ENCODE measurements around the gene SSH2. TPM values are rescaled to one million over a fixed set of nuclear protein-coding genes. Genes with fewer than 3 reads are reported as not detected.
A peak's percentile ranks its signal among the peaks of the same experiment; 100 is the strongest.

Gene SSH2
- total RNA-seq, 2 experiments from 2014 or later: 37.5 to 43.5 TPM

- intact Hi-C loops (cut with micrococcal nuclease): no loop called here
- H3K27ac Mint-ChIP-seq: no peak overlapping the region
- POLR2A ChIA-PET: interaction anchor here (0.8 to 3.4 kb wide), 5 partner anchors 9 to 47 kb away, joined by 3 to 19 read pairs (median 5); partner anchors contain the start of genes ABHD15 and CORO6
These were observed 316.2 kb downstream of the SSH2 start for GRCh38 chr17:29613856-29614255.

GRCh38 chr17:29613352-29613837 is 316.6 kb downstream of the SSH2 start:
- Mint-ChIP-seq H3K36me3 (ENCODE audit: low read depth) (no peaks in the 10 kb centered on the region), H3K9me3 (no peaks in the 10 kb centered on the region), H3K27me3 (peaks cover 2% of the 10 kb centered on the region), H3K4me3 (no peak overlapping the region), H3K27ac (no peak overlapping the region), H3K4me1 (ENCODE audit: low read depth) (peaks cover 31% of the 10 kb centered on the region)
- POLR2A ChIA-PET: interaction anchor here (0.8 to 3.4 kb wide), 5 partner anchors 10 to 46 kb away, joined by 3 to 19 read pairs (median 5); partner anchors contain the start of genes ABHD15 and CORO6
- intact Hi-C loops (cut with micrococcal nuclease): no loop called here
- peak; percentile 89 for TF ChIP-seq CTCF (IDR thresholded peaks at IDR 0.05)
- CTCF ChIA-PET: interaction anchor here (0.6 to 8.5 kb wide), 15 partner anchors 9 to 317 kb away, joined by 3 to 172 read pairs (median 5); partner anchors contain the start of genes ABHD15, ANKRD13B, GIT1 and SSH2
- peak; percentile 97 for DNase-seq
- peak; percentile 45 for ATAC-seq

More at GRCh38 chr17:29613856-29614255, 316.2 kb downstream of the SSH2 start:
- Mint-ChIP-seq H3K4me3 (peak overlapping the region; percentile 24), H3K9me3 (no peaks in the 10 kb centered on the region), H3K27me3 (peaks cover 2% of the 10 kb centered on the region), H3K4me1 (ENCODE audit: low read depth) (peaks cover 32% of the 10 kb centered on the region), H3K36me3 (ENCODE audit: low read depth) (no peaks in the 10 kb centered on the region)
- CTCF ChIA-PET: interaction anchor here (1.0 to 8.5 kb wide), 11 partner anchors 11 to 317 kb away, joined by 3 to 172 read pairs (median 8); partner anchors contain the start of genes ABHD15, ANKRD13B, GIT1 and SSH2
- no peak for ATAC-seq
- TF ChIP-seq CTCF (IDR thresholded peaks at IDR 0.05): no peak
- DNase-seq: no peak

GRCh38 chr17:29612404-29613280 is 317.4 kb downstream of the SSH2 start:
- DNase-seq (no peak), ATAC-seq (no peak)
- Mint-ChIP-seq H3K4me3 (peak overlapping the region; percentile 21), H3K27me3 (peaks cover 2% of the 10 kb centered on the region), H3K36me3 (ENCODE audit: low read depth) (no peaks in the 10 kb centered on the region), H3K27ac (no peak overlapping the region), H3K9me3 (no peaks in the 10 kb centered on the region), H3K4me1 (ENCODE audit: low read depth) (peaks cover 31% of the 10 kb centered on the region)
- CTCF ChIA-PET: interaction anchor here (0.6 to 8.5 kb wide), 16 partner anchors 8 to 318 kb away, joined by 3 to 172 read pairs (median 4); partner anchors contain the start of genes ABHD15, ANKRD13B, GIT1 and SSH2
- TF ChIP-seq CTCF (IDR thresholded peaks at IDR 0.05): no peak
- intact Hi-C loops (cut with micrococcal nuclease): no loop called here
- POLR2A ChIA-PET: interaction anchor here (0.6 to 1.9 kb wide), 9 partner anchors 11 to 45 kb away, joined by 3 to 6 read pairs (median 3); partner anchors contain the start of genes ABHD15 and CORO6

- H3K9me3 Mint-ChIP-seq: no peaks in the 10 kb centered on the region
- ChIA-PET CTCF (interaction anchor here (1.6 to 8.5 kb wide), 2 partner anchors 44 to 168 kb away, joined by 3 to 97 read pairs; partner anchors contain the start of genes ABHD15 and TP53I13), POLR2A (interaction anchor here (0.6 to 1.0 kb wide), 5 partner anchors 20 to 38 kb away, joined by 3 read pairs; no protein-coding TSS in a partner anchor)
- TF ChIP-seq CTCF (IDR thresholded peaks at IDR 0.05): no peak
- peaks cover 33% of the 10 kb centered on the region for H3K4me1 Mint-ChIP-seq (ENCODE audit: low read depth)
- DNase-seq (no peak), ATAC-seq (no peak)
- H3K27me3 Mint-ChIP-seq: peaks cover 2% of the 10 kb centered on the region
- intact Hi-C loops (cut with micrococcal nuclease): no loop called here
- no peak overlapping the region for H3K27ac Mint-ChIP-seq
- H3K4me3 Mint-ChIP-seq: no peak overlapping the region
- no peaks in the 10 kb centered on the region for H3K36me3 Mint-ChIP-seq (ENCODE audit: low read depth)
These were observed 318.0 kb downstream of the SSH2 start for GRCh38 chr17:29612094-29612403.
